ENCODE results near the gene DOLK. TPM values are rescaled to one million over a fixed set of nuclear protein-coding genes. Genes with fewer than 3 reads are reported as not detected.

DOLK gene
- total RNA-seq, 4 donors from 2014 or later = 6.5 to 11.8 (median 6.6) TPM

DNA sequence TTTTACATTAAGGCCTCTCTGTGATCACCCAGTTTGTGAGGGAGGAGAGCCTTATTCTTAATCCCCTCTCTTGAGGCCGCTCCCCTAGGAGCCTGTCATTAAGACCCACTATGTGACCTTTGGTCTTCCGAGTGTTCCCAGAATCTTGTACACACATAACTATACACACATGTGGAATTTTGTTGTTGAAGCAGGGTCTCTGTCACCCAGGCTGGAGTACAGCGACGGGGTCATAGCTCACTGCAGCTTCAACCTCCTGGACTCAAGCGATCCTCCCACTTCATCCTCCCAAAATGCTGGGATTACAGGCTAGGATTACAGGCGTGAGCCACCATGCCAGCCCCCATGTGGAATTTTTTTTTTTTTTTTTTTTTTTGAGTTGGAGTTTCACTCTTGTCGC, 41.4 kb downstream of the DOLK start:
- DNase-seq (no peak), ATAC-seq (no peak)
- intact Hi-C loops (cut with DNase I; ENCODE audit: low total_unique reads) = no loop called here
- in situ Hi-C loops (cut with MboI; ENCODE audit: low sequenced_read_pairs in 4 of 4) = no loop called here
- Histone ChIP-seq H3K36me3 (peaks cover 0 to 33% of the 10 kb centered on the region in 2 donors), H3K4me1 (peaks cover 15 to 21% of the 10 kb centered on the region in 2 donors), H3K9me3 (no peaks in the 10 kb centered on the region), H3K27me3 (no peaks in the 10 kb centered on the region), H3K27ac (peak overlapping the region in 1 of 4 donors; percentile 15), H3K4me3 (no peak overlapping the region)
- TF ChIP-seq, protein P1, sequence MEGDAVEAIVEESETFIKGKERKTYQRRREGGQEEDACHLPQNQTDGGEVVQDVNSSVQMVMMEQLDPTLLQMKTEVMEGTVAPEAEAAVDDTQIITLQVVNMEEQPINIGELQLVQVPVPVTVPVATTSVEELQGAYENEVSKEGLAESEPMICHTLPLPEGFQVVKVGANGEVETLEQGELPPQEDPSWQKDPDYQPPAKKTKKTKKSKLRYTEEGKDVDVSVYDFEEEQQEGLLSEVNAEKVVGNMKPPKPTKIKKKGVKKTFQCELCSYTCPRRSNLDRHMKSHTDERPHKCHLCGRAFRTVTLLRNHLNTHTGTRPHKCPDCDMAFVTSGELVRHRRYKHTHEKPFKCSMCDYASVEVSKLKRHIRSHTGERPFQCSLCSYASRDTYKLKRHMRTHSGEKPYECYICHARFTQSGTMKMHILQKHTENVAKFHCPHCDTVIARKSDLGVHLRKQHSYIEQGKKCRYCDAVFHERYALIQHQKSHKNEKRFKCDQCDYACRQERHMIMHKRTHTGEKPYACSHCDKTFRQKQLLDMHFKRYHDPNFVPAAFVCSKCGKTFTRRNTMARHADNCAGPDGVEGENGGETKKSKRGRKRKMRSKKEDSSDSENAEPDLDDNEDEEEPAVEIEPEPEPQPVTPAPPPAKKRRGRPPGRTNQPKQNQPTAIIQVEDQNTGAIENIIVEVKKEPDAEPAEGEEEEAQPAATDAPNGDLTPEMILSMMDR (IDR thresholded peaks at IDR 0.05 in 4 of 5, conservative IDR thresholded peaks at IDR 0.05 in 1 of 5) = no peak
- TF ChIP-seq POLR2A (IDR thresholded peaks at IDR 0.05) = no peak

GRCh38 chr9:128903871-128904620, 43.4 kb downstream of the DOLK start:
- in situ Hi-C loops (cut with MboI; ENCODE audit: low sequenced_read_pairs in 4 of 4) (no loop called here), intact Hi-C loops (cut with DNase I; ENCODE audit: low total_unique reads) (no loop called here)
- no peak for TF ChIP-seq POLR2A (IDR thresholded peaks at IDR 0.05)
- TF ChIP-seq, protein P1 (IDR thresholded peaks at IDR 0.05 in 4 of 5, conservative IDR thresholded peaks at IDR 0.05 in 1 of 5) = no peak
- H3K4me1 ChIP-seq = peaks cover 4 to 13% of the 10 kb centered on the region in 2 donors
- no peak overlapping the region for H3K4me3 ChIP-seq
- H3K27me3 ChIP-seq = no peaks in the 10 kb centered on the region
- DNase-seq = no peak
- H3K27ac ChIP-seq = peak overlapping the region in 3 of 4 donors; percentile 48 to 68 (median 60)
- peaks cover 0 to 26% of the 10 kb centered on the region in 2 donors for H3K36me3 ChIP-seq
- ATAC-seq = no peak
- no peaks in the 10 kb centered on the region for H3K9me3 ChIP-seq

DNA sequence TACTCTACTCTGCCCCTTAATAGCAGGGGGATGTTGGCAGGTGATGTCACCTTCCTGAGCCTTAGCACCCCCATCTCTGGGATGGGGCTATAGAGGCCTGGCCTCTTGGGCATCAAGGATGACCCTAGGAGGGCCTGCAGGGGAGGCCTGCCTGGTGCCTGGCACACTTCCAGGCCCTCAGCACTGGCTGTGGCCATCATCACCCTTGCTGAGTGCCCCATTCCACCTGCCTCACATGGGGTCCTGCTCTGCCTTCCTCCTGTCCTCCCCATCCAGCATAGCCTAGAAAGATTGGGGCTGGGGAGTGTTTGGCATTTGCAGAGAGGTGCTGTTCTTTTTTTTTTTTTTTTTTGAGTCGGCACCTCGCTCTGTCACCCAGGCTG, 44.3 kb downstream of the DOLK start:
- H3K9me3 ChIP-seq = no peaks in the 10 kb centered on the region
- H3K4me3 ChIP-seq = no peak overlapping the region
- no peak for ATAC-seq
- no peaks in the 10 kb centered on the region for H3K27me3 ChIP-seq
- intact Hi-C loops (cut with DNase I; ENCODE audit: low total_unique reads) (no loop called here), in situ Hi-C loops (cut with MboI; ENCODE audit: low sequenced_read_pairs in 4 of 4) (no loop called here)
- DNase-seq = no peak
- peaks cover 4 to 13% of the 10 kb centered on the region in 2 donors for H3K4me1 ChIP-seq
- TF ChIP-seq, protein P1 (IDR thresholded peaks at IDR 0.05 in 4 of 5, conservative IDR thresholded peaks at IDR 0.05 in 1 of 5) = no peak
- no peak for TF ChIP-seq POLR2A (IDR thresholded peaks at IDR 0.05)
- H3K36me3 ChIP-seq = peaks cover 0 to 25% of the 10 kb centered on the region in 2 donors
- peak overlapping the region; percentile 55 to 68 (median 62) for H3K27ac ChIP-seq

DNA sequence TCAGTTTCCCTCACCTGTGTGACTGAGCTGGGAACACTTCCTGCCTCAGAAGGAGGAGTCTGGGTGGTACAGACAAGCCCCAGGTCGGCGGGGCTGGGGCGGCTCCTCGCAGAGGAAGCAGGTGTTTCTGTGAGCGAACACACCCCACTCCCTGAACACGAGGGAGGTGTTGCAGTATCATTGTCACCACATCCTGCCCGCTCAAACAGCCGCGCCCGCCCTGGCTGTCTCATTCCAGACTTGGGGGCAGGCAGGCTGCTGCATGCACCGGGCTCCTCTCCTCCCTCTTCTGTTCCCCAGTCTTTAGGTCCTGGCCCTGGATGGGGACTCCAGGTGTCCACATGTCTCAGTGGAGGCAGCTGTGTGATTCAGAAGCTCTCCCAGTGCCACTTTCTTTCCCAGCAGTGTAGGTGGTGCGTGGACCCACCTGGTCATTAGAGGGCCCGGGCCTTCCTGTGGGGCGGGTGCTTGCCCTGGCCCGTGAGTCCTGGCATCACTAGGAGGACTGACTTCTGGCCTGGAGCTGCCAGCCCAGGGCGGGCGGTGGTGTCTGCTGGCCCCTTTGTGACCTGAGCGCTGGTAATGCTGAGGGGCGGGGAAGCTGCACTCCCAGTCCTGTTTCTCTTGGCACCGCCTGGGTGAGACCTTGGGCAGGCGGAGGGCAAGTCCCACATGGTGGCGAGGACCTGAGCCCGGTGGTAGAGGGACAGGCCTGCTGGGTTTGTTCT, 44.9 kb downstream of the DOLK start:
- Histone ChIP-seq H3K4me1 (peaks cover 4 to 13% of the 10 kb centered on the region in 2 donors), H3K4me3 (no peak overlapping the region), H3K27me3 (no peaks in the 10 kb centered on the region), H3K36me3 (peaks cover 0 to 20% of the 10 kb centered on the region in 2 donors), H3K9me3 (no peaks in the 10 kb centered on the region), H3K27ac (peak overlapping the region; percentile 55 to 68 (median 62))
- ATAC-seq (peak; percentile 51 to 59), DNase-seq (no peak)
- TF ChIP-seq, protein P1 (IDR thresholded peaks at IDR 0.05 in 4 of 5, conservative IDR thresholded peaks at IDR 0.05 in 1 of 5) = no peak
- peak; percentile 17 to 46 for TF ChIP-seq POLR2A (IDR thresholded peaks at IDR 0.05)
- intact Hi-C loops (cut with DNase I; ENCODE audit: low total_unique reads) = loop anchor here (1.0 kb wide), 1 partner anchor 38 kb away; no protein-coding TSS in a partner anchor
- in situ Hi-C loops (cut with MboI; ENCODE audit: low sequenced_read_pairs in 4 of 4) = no loop called here
